Neural cell (in vitro differentiated cells): ENCODE data around the gene ALDH5A1. TPM values are rescaled to one million over a fixed set of nuclear protein-coding genes. Genes with fewer than 3 reads are reported as not detected.
A peak's percentile ranks its signal among the peaks of the same experiment; 100 is the strongest.

Experiments used
- H2AFZ ChIP-seq: fragments of 200-600, 300-800 bp; sonication (generic), shearing (Covaris generic); 2 replicates; pipeline ENCODE4 v1.6.0; 2014; ENCODE audit warnings: low read depth, mild to moderate bottlenecking, antibody characterized with exemption, low read length, moderate library complexity
- H3F3A ChIP-seq: fragments of 200-600 bp; shearing (Covaris generic); 2 replicates; pipeline ENCODE4 v1.6.1; 2016; ENCODE audit warnings: mild to moderate bottlenecking, moderate library complexity, mixed read lengths, antibody characterized with exemption, low read length; ENCODE audit not compliant: insufficient read depth, poor library complexity, severe bottlenecking
- H3K27ac ChIP-seq: fragments of 200-600, 300-800 bp; sonication (generic), shearing (Covaris generic); 2 replicates; pipeline ENCODE4 v1.5.1; 2014; ENCODE audit warnings: mild to moderate bottlenecking, low read length, moderate library complexity
- H3K27me3 ChIP-seq: fragments of 300-800, 200-600 bp; sonication (generic), shearing (Covaris generic); 2 replicates; pipeline ENCODE4 v1.6.0; 2014; ENCODE audit warnings: mild to moderate bottlenecking, low read depth, low read length, moderate library complexity; ENCODE audit not compliant: insufficient read depth
- H3K36me3 ChIP-seq: fragments of 300-800, 200-600 bp; sonication (generic), shearing (Covaris generic); 2 replicates; pipeline ENCODE4 v1.5.1; 2014; ENCODE audit warnings: mild to moderate bottlenecking, antibody characterized with exemption, low read length, moderate library complexity; ENCODE audit not compliant: insufficient read depth
- H3K4me2 ChIP-seq: fragments of 300-800, 200-600 bp; sonication (generic), shearing (Covaris generic); 2 replicates; pipeline ENCODE4 v1.6.0; 2014; ENCODE audit warnings: mild to moderate bottlenecking, low read length
- H3K4me3 ChIP-seq: fragments of 300-800, 200-600 bp; sonication (generic), shearing (Covaris generic); 2 replicates; pipeline ENCODE4 v1.5.1; 2014; ENCODE audit warnings: mild to moderate bottlenecking, low read length, moderate library complexity
- H3K79me2 ChIP-seq: fragments of 200-600 bp; shearing (Covaris generic); replicated peaks from 2 replicates; pipeline ENCODE4 v1.6.0; 2014; ENCODE audit warnings: mild to moderate bottlenecking, low read length, moderate library complexity; ENCODE audit not compliant: insufficient read depth
- H3K9ac ChIP-seq: fragments of 300-800, 200-600 bp; sonication (generic), shearing (Covaris generic); 2 replicates; pipeline ENCODE4 v1.6.1; 2016; ENCODE audit warnings: mild to moderate bottlenecking, low read length, mixed read lengths
- H3K9me2 ChIP-seq: fragments of 200-600 bp; shearing (Covaris generic); 2 replicates; pipeline ENCODE4 v1.6.1; 2016; ENCODE audit warnings: mild to moderate bottlenecking, low read length, mixed read lengths; ENCODE audit not compliant: insufficient read depth
- H3K9me3 ChIP-seq: fragments of 200-600, 300-800 bp; sonication (generic), shearing (Covaris generic); 2 replicates; pipeline ENCODE4 v1.6.1; 2016; ENCODE audit warnings: mild to moderate bottlenecking, mixed run types, low read length, moderate library complexity, mixed read lengths
- H4K20me1 ChIP-seq: fragments of 200-600 bp; shearing (Covaris generic); 2 replicates; pipeline ENCODE4 v1.6.1; 2016; ENCODE audit warnings: mild to moderate bottlenecking, mixed run types; ENCODE audit not compliant: insufficient read depth
- EP300 ChIP-seq: fragments of 450-650 bp; conservative IDR thresholded peaks from 2 replicates; pipeline ENCODE4 v1.6.1; 2014; ENCODE audit warnings: antibody characterized with exemption, mild to moderate bottlenecking, moderate library complexity; ENCODE audit not compliant: poor library complexity, severe bottlenecking
- EZH2 ChIP-seq: fragments of 200-600, 300-800 bp; shearing (Covaris generic), sonication (generic); IDR thresholded peaks from 2 replicates; pipeline ENCODE4 v1.6.1; 2014; ENCODE audit warnings: antibody characterized with exemption, low read length, borderline replicate concordance, mild to moderate bottlenecking; ENCODE audit not compliant: insufficient read depth, poor library complexity, severe bottlenecking
- MXI1 ChIP-seq: fragments of 450-650 bp; conservative IDR thresholded peaks from 2 replicates; pipeline ENCODE4 v1.6.1; 2014; ENCODE audit warnings: antibody characterized with exemption, mild to moderate bottlenecking; ENCODE audit not compliant: poor library complexity, severe bottlenecking
- POLR2AphosphoS5 ChIP-seq: IDR thresholded peaks from 2 replicates; pipeline ENCODE4 v1.6.1; 2012
- SMC3 ChIP-seq: fragments of 450-650 bp; conservative IDR thresholded peaks from 2 replicates; pipeline ENCODE4 v1.6.1; 2014; ENCODE audit warnings: antibody characterized with exemption, mild to moderate bottlenecking, moderate library complexity; ENCODE audit not compliant: poor library complexity
- TAF1 ChIP-seq: IDR thresholded peaks from 2 replicates; pipeline ENCODE4 v1.6.1; 2012; ENCODE audit warnings: low read depth
- polyA plus RNA-seq: library from polyadenylated mRNA; depleted of rRNA; stranded (reverse); fragments of >200 nt; gene quantifications from 2 replicates; pipeline ENCODE4 v1.2.3, GENCODE V29; 2014
- TF ChIP-seq, protein P1 (sequence below): IDR thresholded peaks from 2 replicates; pipeline ENCODE4 v1.6.1; 2012; ENCODE audit warnings: borderline replicate concordance
- TF ChIP-seq, protein P2 (sequence below): fragments of 450-650 bp; IDR thresholded peaks from 2 replicates; pipeline ENCODE4 v1.5.1; 2014; ENCODE audit warnings: antibody characterized with exemption, mild to moderate bottlenecking, moderate library complexity; ENCODE audit not compliant: poor library complexity, severe bottlenecking

The ALDH5A1 gene
- polyA plus RNA-seq, 1 donor from 2014 or later, result 36.3 TPM

DNA sequence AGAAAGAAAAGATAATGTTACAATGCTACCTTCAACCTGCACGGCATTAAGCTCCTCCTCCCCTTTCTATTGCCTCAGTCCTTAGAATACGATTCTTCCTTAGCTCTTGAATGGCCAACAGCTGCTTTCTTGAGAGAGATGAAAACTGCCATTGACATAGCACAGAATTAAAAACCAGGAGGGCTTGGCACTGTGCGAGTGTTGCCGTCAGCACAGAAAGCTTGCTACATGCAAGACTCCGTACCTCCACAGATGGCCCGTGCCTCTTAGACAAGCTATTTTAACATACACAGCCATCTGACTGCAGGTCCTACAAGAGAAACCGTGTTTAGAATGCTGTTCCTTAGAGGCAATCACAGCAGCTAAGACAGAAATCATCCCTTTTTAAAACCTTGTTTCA, 51.7 kb downstream of the ALDH5A1 start:
- no peaks in the 10 kb centered on the region for H3K27me3 ChIP-seq
- H3K4me3 ChIP-seq, result no peak overlapping the region
- no peak overlapping the region for H3K27ac ChIP-seq
- H3K9ac ChIP-seq, result no peak overlapping the region
- H3K79me2 ChIP-seq, result no peaks in the 10 kb centered on the region
- no peaks in the 10 kb centered on the region for H3K9me2 ChIP-seq
- no peaks in the 10 kb centered on the region for H3K36me3 ChIP-seq
- TF ChIP-seq EP300 (no peak), SMC3 (no peak), MXI1 (no peak), POLR2AphosphoS5 (no peak), EZH2 (no peak), TAF1 (no peak)
- TF ChIP-seq, protein P1, sequence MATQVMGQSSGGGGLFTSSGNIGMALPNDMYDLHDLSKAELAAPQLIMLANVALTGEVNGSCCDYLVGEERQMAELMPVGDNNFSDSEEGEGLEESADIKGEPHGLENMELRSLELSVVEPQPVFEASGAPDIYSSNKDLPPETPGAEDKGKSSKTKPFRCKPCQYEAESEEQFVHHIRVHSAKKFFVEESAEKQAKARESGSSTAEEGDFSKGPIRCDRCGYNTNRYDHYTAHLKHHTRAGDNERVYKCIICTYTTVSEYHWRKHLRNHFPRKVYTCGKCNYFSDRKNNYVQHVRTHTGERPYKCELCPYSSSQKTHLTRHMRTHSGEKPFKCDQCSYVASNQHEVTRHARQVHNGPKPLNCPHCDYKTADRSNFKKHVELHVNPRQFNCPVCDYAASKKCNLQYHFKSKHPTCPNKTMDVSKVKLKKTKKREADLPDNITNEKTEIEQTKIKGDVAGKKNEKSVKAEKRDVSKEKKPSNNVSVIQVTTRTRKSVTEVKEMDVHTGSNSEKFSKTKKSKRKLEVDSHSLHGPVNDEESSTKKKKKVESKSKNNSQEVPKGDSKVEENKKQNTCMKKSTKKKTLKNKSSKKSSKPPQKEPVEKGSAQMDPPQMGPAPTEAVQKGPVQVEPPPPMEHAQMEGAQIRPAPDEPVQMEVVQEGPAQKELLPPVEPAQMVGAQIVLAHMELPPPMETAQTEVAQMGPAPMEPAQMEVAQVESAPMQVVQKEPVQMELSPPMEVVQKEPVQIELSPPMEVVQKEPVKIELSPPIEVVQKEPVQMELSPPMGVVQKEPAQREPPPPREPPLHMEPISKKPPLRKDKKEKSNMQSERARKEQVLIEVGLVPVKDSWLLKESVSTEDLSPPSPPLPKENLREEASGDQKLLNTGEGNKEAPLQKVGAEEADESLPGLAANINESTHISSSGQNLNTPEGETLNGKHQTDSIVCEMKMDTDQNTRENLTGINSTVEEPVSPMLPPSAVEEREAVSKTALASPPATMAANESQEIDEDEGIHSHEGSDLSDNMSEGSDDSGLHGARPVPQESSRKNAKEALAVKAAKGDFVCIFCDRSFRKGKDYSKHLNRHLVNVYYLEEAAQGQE, result no peak
- TF ChIP-seq, protein P2, sequence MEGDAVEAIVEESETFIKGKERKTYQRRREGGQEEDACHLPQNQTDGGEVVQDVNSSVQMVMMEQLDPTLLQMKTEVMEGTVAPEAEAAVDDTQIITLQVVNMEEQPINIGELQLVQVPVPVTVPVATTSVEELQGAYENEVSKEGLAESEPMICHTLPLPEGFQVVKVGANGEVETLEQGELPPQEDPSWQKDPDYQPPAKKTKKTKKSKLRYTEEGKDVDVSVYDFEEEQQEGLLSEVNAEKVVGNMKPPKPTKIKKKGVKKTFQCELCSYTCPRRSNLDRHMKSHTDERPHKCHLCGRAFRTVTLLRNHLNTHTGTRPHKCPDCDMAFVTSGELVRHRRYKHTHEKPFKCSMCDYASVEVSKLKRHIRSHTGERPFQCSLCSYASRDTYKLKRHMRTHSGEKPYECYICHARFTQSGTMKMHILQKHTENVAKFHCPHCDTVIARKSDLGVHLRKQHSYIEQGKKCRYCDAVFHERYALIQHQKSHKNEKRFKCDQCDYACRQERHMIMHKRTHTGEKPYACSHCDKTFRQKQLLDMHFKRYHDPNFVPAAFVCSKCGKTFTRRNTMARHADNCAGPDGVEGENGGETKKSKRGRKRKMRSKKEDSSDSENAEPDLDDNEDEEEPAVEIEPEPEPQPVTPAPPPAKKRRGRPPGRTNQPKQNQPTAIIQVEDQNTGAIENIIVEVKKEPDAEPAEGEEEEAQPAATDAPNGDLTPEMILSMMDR, result no peak
- H3F3A ChIP-seq, result no peaks in the 10 kb centered on the region
- no peak overlapping the region for H2AFZ ChIP-seq
- H3K4me2 ChIP-seq, result no peak overlapping the region
- H4K20me1 ChIP-seq, result no peaks in the 10 kb centered on the region
- no peaks in the 10 kb centered on the region for H3K9me3 ChIP-seq

DNA sequence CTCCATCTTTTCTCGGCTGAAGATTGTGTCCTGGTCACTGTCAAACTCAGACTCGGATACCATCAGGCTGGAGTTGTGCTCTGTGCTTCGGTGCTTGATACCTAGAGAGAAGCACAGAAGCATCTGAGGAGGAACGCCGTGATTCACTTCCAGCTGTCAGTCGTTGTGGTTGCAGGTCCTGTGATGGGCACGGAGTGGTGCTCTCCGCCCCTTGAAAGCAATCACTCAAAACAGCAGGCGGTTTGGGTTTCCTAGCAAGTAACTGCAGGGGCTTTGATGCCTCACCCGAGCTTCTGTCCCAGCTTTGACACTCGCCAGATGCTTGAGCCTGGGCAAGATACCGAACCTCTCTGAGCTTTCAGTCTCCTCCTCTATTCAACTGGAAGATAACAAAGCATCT, 52.5 kb downstream of the ALDH5A1 start:
- no peaks in the 10 kb centered on the region for H4K20me1 ChIP-seq
- H3F3A ChIP-seq, result no peaks in the 10 kb centered on the region
- H3K9me3 ChIP-seq, result no peaks in the 10 kb centered on the region
- no peak overlapping the region for H3K4me2 ChIP-seq
- TF ChIP-seq, protein P2, result peak; percentile 32
- TF ChIP-seq SMC3, result no peak
- H3K79me2 ChIP-seq, result no peaks in the 10 kb centered on the region
- H2AFZ ChIP-seq, result no peak overlapping the region
- H3K27ac ChIP-seq, result no peak overlapping the region
- no peak overlapping the region for H3K4me3 ChIP-seq
- H3K36me3 ChIP-seq, result no peaks in the 10 kb centered on the region
- H3K9ac ChIP-seq, result no peak overlapping the region
- H3K27me3 ChIP-seq, result no peaks in the 10 kb centered on the region
- no peaks in the 10 kb centered on the region for H3K9me2 ChIP-seq
